Stimulated activated CD8-positive, alpha-beta memory T cell treated with anti-CD3 and anti-CD28 coated beads, Interleukin-7, amount 100 ng/mL, for 24 hours (primary cell): ENCODE data around the gene TCIRG1.

Source experiments
- DNase-seq: peaks from one replicate; pipeline ENCODE4 v3.0.0-alpha.2; 2020; ENCODE audit warnings: low read depth

Gene TCIRG1

GRCh38 chr11:68051191-68052136, 12.6 kb downstream of the TCIRG1 start:
- no peak for DNase-seq

GRCh38 chr11:68052137-68052873, 13.5 kb downstream of the TCIRG1 start:
- no peak for DNase-seq

- DNase-seq, result no peak
These were observed 14.3 kb downstream of the TCIRG1 start for GRCh38 chr11:68053117-68053516.

GRCh38 chr11:68053981-68054812, 15.4 kb downstream of the TCIRG1 start:
- DNase-seq, result no peak

GRCh38 chr11:68056317-68057285, 17.8 kb downstream of the TCIRG1 start:
- no peak for DNase-seq

GRCh38 chr11:68057807-68058206, 19.0 kb downstream of the TCIRG1 start:
- DNase-seq, result no peak

GRCh38 chr11:68061508-68061907, 22.7 kb downstream of the TCIRG1 start:
- no peak for DNase-seq

GRCh38 chr11:68064926-68065325, 26.1 kb downstream of the TCIRG1 start:
- no peak for DNase-seq

GRCh38 chr11:68065841-68066240, 27.0 kb downstream of the TCIRG1 start:
- no peak for DNase-seq

- DNase-seq, result no peak
These were observed 27.9 kb downstream of the TCIRG1 start for GRCh38 chr11:68066742-68067141.

GRCh38 chr11:68067991-68068390, 29.2 kb downstream of the TCIRG1 start:
- no peak for DNase-seq

- DNase-seq, result no peak
These were observed 32.6 kb downstream of the TCIRG1 start for GRCh38 chr11:68071281-68072048.

- no peak for DNase-seq
These were observed 35.9 kb downstream of the TCIRG1 start for GRCh38 chr11:68074584-68075352.

GRCh38 chr11:68076371-68077042, 37.7 kb downstream of the TCIRG1 start:
- no peak for DNase-seq

- no peak for DNase-seq
These were observed 39.1 kb downstream of the TCIRG1 start for GRCh38 chr11:68077617-68078582.

- DNase-seq, result no peak
These were observed 42.0 kb downstream of the TCIRG1 start for GRCh38 chr11:68080860-68081259.

- no peak for DNase-seq
These were observed 42.9 kb downstream of the TCIRG1 start for GRCh38 chr11:68081691-68082090.

GRCh38 chr11:68082481-68082880, 43.7 kb downstream of the TCIRG1 start:
- no peak for DNase-seq
